H1 (cell line): ENCODE measurements around the gene ZNF423. TPM values are rescaled to one million over a fixed set of nuclear protein-coding genes. Genes with fewer than 3 reads are reported as not detected.

Experiments used
- EZH2 ChIP-seq: fragments of 200-600 bp; sonication (generic); IDR thresholded peaks from 2 replicates; pipeline ENCODE4 v1.7.1; 2012; ENCODE audit warnings: low read depth, mild to moderate bottlenecking, moderate library complexity, low read length, inconsistent platforms; ENCODE audit not compliant: severe bottlenecking
- HDAC2 ChIP-seq, 2 experiments: fragments of 300-600 bp in 1 of 2; sonication (generic) in 1 of 2; IDR thresholded peaks; 2 replicates each; pipeline ENCODE4 v1.6.1; 2011 to 2012; ENCODE audit warnings: low read depth in 2 of 2, low read length in 2 of 2, mild to moderate bottlenecking in 2 of 2, moderate library complexity in 2 of 2, borderline replicate concordance in 1 of 2, inconsistent platforms in 1 of 2
- PHF8 ChIP-seq: fragments of 200-600 bp; sonication (generic); conservative IDR thresholded peaks from 2 replicates; pipeline ENCODE4 v1.7.1; 2012; ENCODE audit warnings: low read depth, mild to moderate bottlenecking, inconsistent platforms, low read length, moderate library complexity
- RNF2 ChIP-seq: fragments of 200-900, 300-1000 bp; sonication (generic); IDR thresholded peaks from 2 replicates; pipeline ENCODE4 v1.7.1; 2016; ENCODE audit warnings: borderline replicate concordance, low read depth, mild to moderate bottlenecking, antibody characterized with exemption, low read length; ENCODE audit not compliant: poor library complexity, severe bottlenecking; ENCODE audit errors: missing control alignments
- SIN3A ChIP-seq, 2 experiments: IDR thresholded peaks in 1 of 2; conservative IDR thresholded peaks in 1 of 2; 2 replicates each; pipeline ENCODE4 v1.6.1; 2011 to 2012; ENCODE audit warnings: low read length in 2 of 2, improper control_type of control experiment in 1 of 2, low read depth in 1 of 2, mild to moderate bottlenecking in 1 of 2
- SP1 ChIP-seq: IDR thresholded peaks from 2 replicates; pipeline ENCODE4 v1.6.1; 2011; ENCODE audit warnings: low read depth, low read length
- TAF1 ChIP-seq: IDR thresholded peaks from 2 replicates; pipeline ENCODE4 v1.6.1; 2011; ENCODE audit warnings: mild to moderate bottlenecking, low read depth, low read length
- TAF7 ChIP-seq: optimal IDR thresholded peaks from 2 replicates; pipeline ENCODE3; 2011; ENCODE audit warnings: low read depth, mild to moderate bottlenecking, inconsistent platforms, low read length, moderate library complexity, borderline replicate concordance
- YY1 ChIP-seq: IDR thresholded peaks from 2 replicates; pipeline ENCODE4 v1.6.1; 2011; ENCODE audit warnings: low read depth, mild to moderate bottlenecking, low read length
- polyA plus RNA-seq, 7 experiments: library from polyadenylated mRNA; depleted of rRNA in 3 of 7; stranded (reverse) in 5 of 7; unstranded in 2 of 7; fragments of >200 nt in 5 of 7; fragments of 200-250 nt in 2 of 7; gene quantifications; 1 replicate in 5 of 7; 2 replicates in 1 of 7; 4 replicates in 1 of 7; pipeline versions ENCODE4 v1.2.1 to v1.2.3, GENCODE V29; 2011 to 2013; ENCODE audit warnings: missing spikeins in 2 of 7, mixed read lengths in 2 of 7
- total RNA-seq: library from RNA; stranded (reverse); fragmentation: NEBNext Ultra II Directional; extraction: Animal tissue kit (Norgen Biotek cat#: 25700); gene quantifications from 2 replicates; pipeline ENCODE4 v1.2.1, GENCODE V29; 2021
- TF ChIP-seq, protein P1 (sequence below): fragments of 300-600 bp; sonication (generic); IDR thresholded peaks from 2 replicates; pipeline ENCODE4 v1.7.1; 2012; ENCODE audit warnings: low read length, moderate library complexity, mild to moderate bottlenecking, inconsistent platforms; ENCODE audit not compliant: insufficient replicate concordance

The ZNF423 gene
- total and polyA plus RNA-seq, 2 of the 8 experiments (the other 6 are each of a cell fraction or from before 2014, with no cell fraction given), result 38.2 to 52.3 TPM

DNA sequence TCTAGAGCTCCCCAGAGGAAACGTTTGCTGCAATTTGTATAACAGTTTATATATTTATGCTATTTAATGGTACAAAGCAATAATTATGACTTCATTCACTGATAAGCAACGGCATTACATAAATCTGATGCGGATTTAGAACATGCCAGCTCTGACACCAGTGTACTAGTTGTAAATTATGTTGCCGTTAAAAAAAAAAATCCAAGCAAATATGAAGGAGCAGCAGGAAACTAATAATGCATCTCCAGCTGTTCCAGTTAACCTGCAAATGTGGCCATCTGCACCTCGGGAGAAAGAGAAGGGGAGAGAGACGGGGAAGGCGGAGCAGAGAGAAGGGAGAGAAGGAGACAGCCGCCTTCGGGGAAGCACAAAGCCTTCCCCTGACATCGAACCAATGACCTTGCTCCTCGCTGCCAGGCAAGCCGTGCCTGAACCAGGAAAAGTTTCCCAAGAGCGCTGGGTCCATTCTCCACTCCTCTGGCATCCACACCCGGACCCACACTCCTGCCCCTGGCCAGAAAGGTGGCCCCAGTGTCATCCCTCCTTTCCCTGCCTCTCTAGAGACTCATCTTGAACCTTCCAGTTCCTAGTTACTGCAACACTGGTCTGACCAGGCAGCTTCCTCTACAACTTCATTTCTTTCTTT is 307.5 kb downstream of the ZNF423 start (continued):
- TF ChIP-seq, protein P1, sequence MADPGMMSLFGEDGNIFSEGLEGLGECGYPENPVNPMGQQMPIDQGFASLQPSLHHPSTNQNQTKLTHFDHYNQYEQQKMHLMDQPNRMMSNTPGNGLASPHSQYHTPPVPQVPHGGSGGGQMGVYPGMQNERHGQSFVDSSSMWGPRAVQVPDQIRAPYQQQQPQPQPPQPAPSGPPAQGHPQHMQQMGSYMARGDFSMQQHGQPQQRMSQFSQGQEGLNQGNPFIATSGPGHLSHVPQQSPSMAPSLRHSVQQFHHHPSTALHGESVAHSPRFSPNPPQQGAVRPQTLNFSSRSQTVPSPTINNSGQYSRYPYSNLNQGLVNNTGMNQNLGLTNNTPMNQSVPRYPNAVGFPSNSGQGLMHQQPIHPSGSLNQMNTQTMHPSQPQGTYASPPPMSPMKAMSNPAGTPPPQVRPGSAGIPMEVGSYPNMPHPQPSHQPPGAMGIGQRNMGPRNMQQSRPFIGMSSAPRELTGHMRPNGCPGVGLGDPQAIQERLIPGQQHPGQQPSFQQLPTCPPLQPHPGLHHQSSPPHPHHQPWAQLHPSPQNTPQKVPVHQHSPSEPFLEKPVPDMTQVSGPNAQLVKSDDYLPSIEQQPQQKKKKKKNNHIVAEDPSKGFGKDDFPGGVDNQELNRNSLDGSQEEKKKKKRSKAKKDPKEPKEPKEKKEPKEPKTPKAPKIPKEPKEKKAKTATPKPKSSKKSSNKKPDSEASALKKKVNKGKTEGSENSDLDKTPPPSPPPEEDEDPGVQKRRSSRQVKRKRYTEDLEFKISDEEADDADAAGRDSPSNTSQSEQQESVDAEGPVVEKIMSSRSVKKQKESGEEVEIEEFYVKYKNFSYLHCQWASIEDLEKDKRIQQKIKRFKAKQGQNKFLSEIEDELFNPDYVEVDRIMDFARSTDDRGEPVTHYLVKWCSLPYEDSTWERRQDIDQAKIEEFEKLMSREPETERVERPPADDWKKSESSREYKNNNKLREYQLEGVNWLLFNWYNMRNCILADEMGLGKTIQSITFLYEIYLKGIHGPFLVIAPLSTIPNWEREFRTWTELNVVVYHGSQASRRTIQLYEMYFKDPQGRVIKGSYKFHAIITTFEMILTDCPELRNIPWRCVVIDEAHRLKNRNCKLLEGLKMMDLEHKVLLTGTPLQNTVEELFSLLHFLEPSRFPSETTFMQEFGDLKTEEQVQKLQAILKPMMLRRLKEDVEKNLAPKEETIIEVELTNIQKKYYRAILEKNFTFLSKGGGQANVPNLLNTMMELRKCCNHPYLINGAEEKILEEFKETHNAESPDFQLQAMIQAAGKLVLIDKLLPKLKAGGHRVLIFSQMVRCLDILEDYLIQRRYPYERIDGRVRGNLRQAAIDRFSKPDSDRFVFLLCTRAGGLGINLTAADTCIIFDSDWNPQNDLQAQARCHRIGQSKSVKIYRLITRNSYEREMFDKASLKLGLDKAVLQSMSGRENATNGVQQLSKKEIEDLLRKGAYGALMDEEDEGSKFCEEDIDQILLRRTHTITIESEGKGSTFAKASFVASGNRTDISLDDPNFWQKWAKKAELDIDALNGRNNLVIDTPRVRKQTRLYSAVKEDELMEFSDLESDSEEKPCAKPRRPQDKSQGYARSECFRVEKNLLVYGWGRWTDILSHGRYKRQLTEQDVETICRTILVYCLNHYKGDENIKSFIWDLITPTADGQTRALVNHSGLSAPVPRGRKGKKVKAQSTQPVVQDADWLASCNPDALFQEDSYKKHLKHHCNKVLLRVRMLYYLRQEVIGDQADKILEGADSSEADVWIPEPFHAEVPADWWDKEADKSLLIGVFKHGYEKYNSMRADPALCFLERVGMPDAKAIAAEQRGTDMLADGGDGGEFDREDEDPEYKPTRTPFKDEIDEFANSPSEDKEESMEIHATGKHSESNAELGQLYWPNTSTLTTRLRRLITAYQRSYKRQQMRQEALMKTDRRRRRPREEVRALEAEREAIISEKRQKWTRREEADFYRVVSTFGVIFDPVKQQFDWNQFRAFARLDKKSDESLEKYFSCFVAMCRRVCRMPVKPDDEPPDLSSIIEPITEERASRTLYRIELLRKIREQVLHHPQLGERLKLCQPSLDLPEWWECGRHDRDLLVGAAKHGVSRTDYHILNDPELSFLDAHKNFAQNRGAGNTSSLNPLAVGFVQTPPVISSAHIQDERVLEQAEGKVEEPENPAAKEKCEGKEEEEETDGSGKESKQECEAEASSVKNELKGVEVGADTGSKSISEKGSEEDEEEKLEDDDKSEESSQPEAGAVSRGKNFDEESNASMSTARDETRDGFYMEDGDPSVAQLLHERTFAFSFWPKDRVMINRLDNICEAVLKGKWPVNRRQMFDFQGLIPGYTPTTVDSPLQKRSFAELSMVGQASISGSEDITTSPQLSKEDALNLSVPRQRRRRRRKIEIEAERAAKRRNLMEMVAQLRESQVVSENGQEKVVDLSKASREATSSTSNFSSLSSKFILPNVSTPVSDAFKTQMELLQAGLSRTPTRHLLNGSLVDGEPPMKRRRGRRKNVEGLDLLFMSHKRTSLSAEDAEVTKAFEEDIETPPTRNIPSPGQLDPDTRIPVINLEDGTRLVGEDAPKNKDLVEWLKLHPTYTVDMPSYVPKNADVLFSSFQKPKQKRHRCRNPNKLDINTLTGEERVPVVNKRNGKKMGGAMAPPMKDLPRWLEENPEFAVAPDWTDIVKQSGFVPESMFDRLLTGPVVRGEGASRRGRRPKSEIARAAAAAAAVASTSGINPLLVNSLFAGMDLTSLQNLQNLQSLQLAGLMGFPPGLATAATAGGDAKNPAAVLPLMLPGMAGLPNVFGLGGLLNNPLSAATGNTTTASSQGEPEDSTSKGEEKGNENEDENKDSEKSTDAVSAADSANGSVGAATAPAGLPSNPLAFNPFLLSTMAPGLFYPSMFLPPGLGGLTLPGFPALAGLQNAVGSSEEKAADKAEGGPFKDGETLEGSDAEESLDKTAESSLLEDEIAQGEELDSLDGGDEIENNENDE, result no peak
- TF ChIP-seq TAF1 (no peak), HDAC2 (IDR thresholded peaks at IDR 0.05; ENCODE audit: borderline replicate concordance in 1 of 2, low read depth in 2 of 2, low read length in 2 of 2) (no peak), TAF7 (no peak), SP1 (no peak), SIN3A (conservative IDR thresholded peaks at IDR 0.05 in 1 of 2, IDR thresholded peaks at IDR 0.05 in 1 of 2; ENCODE audit: low read depth in 1 of 2, low read length in 2 of 2) (no peak), RNF2 (no peak), EZH2 (no peak), PHF8 (no peak), YY1 (no peak)
